ENCODE measurements around the gene HNRNPF. TPM values are rescaled to one million over a fixed set of nuclear protein-coding genes. Genes with fewer than 3 reads are reported as not detected.

The HNRNPF gene
- total RNA-seq, 1 experiment from 2014 or later = 358 TPM

GRCh38 chr10:43385412-43386004 is 23.5 kb downstream of the HNRNPF start:
- Mint-ChIP-seq H3K36me3 (peaks cover 47% of the 10 kb centered on the region), H3K4me1 (peaks cover 3% of the 10 kb centered on the region), H3K4me3 (no peak overlapping the region), H3K9me3 (no peaks in the 10 kb centered on the region), H3K27me3 (ENCODE audit: low read depth) (no peaks in the 10 kb centered on the region; the same call in 1 of the 2 replicates), H3K27ac (0 out of 2 replicates have a peak overlapping the region, but pooled peaks have one; percentile 72)
- TF ChIP-seq NFE2L1 (CRISPR knock-in tag; IDR thresholded peaks at IDR 0.05) = no peak
- no peak for TF ChIP-seq GABPB1 (CRISPR knock-in tag; IDR thresholded peaks at IDR 0.05)
- no peak for DNase-seq (ENCODE audit: low spot score)
- no peak for ATAC-seq
- CTCF ChIA-PET = no interaction called here
- POLR2A ChIA-PET = no interaction called here

DNA sequence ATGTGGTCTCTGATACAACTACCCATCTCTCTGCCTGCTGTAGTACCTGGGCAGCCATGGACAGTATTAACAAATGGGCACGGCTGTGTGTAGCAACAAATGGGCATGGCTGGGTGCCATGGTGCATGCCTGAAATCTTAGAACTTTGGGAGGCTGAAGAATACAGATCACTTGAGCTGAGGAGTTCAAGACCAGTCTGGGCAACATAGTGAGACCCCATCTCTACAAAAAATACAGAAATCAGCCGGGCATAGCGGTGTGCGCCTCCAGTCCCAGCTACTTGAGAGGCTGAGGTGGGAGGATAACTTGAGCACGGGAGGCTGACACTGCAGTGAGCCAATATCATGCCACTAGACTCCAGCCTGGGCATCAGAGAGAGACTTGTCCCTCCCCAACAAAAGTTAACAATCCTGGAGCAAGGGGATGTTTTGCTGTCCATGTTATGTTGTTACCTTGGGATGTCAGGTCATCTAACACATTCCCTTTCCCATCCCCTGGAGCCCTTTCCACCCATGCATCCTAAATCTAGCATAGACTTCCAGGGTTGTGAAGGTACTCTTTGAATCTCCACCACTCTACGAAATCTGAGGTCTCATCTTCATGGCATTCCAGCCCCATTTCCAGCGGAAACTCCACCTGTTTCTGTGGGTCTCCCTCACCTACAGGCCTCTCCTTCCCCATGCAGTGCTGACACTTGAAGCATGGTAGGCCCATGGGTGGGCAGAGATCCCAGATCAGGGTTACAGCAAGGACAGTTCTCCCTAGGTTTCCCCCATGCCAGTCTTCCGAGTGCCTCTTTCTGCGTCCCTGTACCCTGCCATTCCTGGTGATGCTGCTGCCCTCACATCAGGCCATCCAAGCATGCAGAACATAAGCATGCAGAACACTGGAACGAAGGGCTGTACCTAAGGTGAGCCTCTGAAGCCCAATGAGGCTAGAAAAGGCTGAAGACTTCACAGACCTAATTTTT is 24.4 kb downstream of the HNRNPF start:
- Mint-ChIP-seq H3K27ac (peak overlapping the region; percentile 73), H3K9me3 (no peaks in the 10 kb centered on the region), H3K36me3 (peaks cover 38% of the 10 kb centered on the region), H3K4me3 (no peak overlapping the region), H3K27me3 (ENCODE audit: low read depth) (no peaks in the 10 kb centered on the region; the same call in 1 of the 2 replicates), H3K4me1 (no peaks in the 10 kb centered on the region)
- CTCF ChIA-PET = interaction anchor here (0.6 kb wide), 2 partner anchors 78 to 120 kb away, joined by 3 to 7 read pairs; no protein-coding TSS in a partner anchor
- no peak for DNase-seq (ENCODE audit: low spot score)
- ATAC-seq = peak; percentile 62
- POLR2A ChIA-PET = no interaction called here
- TF ChIP-seq ZNF416 (CRISPR knock-in tag; IDR thresholded peaks at IDR 0.05) (peak; percentile 28; the same call in 1 of the 2 replicates), ZNF396 (CRISPR knock-in tag; IDR thresholded peaks at IDR 0.05; ENCODE audit: borderline replicate concordance) (no peak), MXD4 (CRISPR knock-in tag; IDR thresholded peaks at IDR 0.05; ENCODE audit: borderline replicate concordance) (no peak), ZNF232 (CRISPR knock-in tag; IDR thresholded peaks at IDR 0.05) (peak; percentile 53; the same call in 1 of the 2 replicates), ZNF425 (CRISPR knock-in tag; conservative IDR thresholded peaks at IDR 0.05) (0 out of 2 replicates have a peak, but pooled peaks have one; percentile 28), EMX1 (CRISPR knock-in tag; IDR thresholded peaks at IDR 0.05) (peak; percentile 83; the same call in 1 of the 2 replicates), ATF3 (CRISPR knock-in tag; conservative IDR thresholded peaks at IDR 0.05) (no peak), OVOL2 (CRISPR knock-in tag; IDR thresholded peaks at IDR 0.05; ENCODE audit: borderline replicate concordance) (no peak), ZNF219 (CRISPR knock-in tag; IDR thresholded peaks at IDR 0.05; ENCODE audit: borderline replicate concordance) (no peak), NFE2L1 (CRISPR knock-in tag; IDR thresholded peaks at IDR 0.05) (peak; percentile 7; the same call in 1 of the 2 replicates), TEAD1 (CRISPR knock-in tag; IDR thresholded peaks at IDR 0.05) (no peak), ZNF532 (CRISPR knock-in tag; IDR thresholded peaks at IDR 0.05; ENCODE audit: borderline replicate concordance) (peak; percentile 68; the same call in 1 of the 2 replicates), SOX15 (CRISPR knock-in tag; IDR thresholded peaks at IDR 0.05) (no peak), TP53 (CRISPR knock-in tag; IDR thresholded peaks at IDR 0.05) (no peak)
- TF ChIP-seq, protein P1, sequence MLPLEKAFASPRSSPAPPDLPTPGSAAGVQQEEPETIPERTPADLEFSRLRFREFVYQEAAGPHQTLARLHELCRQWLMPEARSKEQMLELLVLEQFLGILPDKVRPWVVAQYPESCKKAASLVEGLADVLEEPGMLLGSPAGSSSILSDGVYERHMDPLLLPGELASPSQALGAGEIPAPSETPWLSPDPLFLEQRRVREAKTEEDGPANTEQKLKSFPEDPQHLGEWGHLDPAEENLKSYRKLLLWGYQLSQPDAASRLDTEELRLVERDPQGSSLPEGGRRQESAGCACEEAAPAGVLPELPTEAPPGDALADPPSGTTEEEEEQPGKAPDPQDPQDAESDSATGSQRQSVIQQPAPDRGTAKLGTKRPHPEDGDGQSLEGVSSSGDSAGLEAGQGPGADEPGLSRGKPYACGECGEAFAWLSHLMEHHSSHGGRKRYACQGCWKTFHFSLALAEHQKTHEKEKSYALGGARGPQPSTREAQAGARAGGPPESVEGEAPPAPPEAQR (CRISPR knock-in tag; IDR thresholded peaks at IDR 0.05) = no peak
- TF ChIP-seq, protein P2, sequence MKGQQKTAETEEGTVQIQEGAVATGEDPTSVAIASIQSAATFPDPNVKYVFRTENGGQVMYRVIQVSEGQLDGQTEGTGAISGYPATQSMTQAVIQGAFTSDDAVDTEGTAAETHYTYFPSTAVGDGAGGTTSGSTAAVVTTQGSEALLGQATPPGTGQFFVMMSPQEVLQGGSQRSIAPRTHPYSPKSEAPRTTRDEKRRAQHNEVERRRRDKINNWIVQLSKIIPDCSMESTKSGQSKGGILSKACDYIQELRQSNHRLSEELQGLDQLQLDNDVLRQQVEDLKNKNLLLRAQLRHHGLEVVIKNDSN (CRISPR knock-in tag; IDR thresholded peaks at IDR 0.05) = peak; percentile 20; the same call in 1 of the 2 replicates
- TF ChIP-seq, protein P3, sequence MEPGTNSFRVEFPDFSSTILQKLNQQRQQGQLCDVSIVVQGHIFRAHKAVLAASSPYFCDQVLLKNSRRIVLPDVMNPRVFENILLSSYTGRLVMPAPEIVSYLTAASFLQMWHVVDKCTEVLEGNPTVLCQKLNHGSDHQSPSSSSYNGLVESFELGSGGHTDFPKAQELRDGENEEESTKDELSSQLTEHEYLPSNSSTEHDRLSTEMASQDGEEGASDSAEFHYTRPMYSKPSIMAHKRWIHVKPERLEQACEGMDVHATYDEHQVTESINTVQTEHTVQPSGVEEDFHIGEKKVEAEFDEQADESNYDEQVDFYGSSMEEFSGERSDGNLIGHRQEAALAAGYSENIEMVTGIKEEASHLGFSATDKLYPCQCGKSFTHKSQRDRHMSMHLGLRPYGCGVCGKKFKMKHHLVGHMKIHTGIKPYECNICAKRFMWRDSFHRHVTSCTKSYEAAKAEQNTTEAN (CRISPR knock-in tag; IDR thresholded peaks at IDR 0.05) = no peak
- TF ChIP-seq, protein P4, sequence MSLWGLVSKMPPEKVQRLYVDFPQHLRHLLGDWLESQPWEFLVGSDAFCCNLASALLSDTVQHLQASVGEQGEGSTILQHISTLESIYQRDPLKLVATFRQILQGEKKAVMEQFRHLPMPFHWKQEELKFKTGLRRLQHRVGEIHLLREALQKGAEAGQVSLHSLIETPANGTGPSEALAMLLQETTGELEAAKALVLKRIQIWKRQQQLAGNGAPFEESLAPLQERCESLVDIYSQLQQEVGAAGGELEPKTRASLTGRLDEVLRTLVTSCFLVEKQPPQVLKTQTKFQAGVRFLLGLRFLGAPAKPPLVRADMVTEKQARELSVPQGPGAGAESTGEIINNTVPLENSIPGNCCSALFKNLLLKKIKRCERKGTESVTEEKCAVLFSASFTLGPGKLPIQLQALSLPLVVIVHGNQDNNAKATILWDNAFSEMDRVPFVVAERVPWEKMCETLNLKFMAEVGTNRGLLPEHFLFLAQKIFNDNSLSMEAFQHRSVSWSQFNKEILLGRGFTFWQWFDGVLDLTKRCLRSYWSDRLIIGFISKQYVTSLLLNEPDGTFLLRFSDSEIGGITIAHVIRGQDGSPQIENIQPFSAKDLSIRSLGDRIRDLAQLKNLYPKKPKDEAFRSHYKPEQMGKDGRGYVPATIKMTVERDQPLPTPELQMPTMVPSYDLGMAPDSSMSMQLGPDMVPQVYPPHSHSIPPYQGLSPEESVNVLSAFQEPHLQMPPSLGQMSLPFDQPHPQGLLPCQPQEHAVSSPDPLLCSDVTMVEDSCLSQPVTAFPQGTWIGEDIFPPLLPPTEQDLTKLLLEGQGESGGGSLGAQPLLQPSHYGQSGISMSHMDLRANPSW (CRISPR knock-in tag; conservative IDR thresholded peaks at IDR 0.05; ENCODE audit: low read depth) = no peak
